Measurements from ENCODE around the gene RGS10.

The RGS10 gene

DNA sequence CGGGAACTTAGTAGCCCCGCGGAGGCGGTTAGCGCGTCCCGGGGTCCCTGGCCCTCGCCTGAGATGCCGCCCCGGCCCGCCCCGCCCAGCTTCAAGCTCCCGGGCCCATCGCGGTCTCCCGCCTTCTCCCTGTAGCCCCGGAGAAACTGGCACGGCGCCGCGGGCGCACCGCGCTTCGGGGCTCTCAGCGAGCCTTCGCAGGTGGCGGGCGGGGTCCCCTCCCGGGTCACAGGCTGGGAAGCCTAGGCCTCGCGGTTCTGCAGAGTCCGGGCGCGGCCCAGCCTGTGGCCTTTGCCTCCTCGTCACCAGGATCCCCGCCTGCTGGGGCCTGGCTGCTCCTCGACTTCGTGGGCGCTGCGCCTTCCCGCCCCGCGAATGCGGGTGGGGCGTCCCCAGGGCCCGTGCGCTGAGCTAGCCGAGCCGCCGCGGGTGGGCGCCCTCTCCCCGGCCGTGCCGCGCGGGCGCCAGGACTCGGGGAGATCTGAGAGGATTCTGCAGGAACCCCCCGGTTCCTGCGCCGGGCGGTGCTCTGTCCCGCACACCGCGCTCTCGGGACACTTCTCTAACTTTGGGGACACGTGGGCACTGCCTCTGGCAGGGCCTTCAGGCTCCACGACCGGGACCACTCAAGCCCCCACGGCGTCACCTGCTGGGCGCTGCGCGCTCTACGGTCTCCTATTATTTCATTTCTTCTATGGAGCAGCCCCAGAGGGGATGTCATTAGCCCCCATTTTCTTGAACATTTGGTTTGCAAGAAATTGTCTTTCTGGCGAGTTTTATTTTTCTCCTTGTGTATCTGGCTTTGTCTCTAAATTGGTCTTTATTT, 682 bp upstream of the RGS10 start (continued):
- TF ChIP-seq SALL2 (tag by site-specific recombination; IDR thresholded peaks at IDR 0.05; ENCODE audit: borderline replicate concordance): no peak
- TF ChIP-seq ZNF510 (tag by site-specific recombination; IDR thresholded peaks at IDR 0.05; ENCODE audit: insufficient replicate concordance): no peak
- TF ChIP-seq, protein P1, sequence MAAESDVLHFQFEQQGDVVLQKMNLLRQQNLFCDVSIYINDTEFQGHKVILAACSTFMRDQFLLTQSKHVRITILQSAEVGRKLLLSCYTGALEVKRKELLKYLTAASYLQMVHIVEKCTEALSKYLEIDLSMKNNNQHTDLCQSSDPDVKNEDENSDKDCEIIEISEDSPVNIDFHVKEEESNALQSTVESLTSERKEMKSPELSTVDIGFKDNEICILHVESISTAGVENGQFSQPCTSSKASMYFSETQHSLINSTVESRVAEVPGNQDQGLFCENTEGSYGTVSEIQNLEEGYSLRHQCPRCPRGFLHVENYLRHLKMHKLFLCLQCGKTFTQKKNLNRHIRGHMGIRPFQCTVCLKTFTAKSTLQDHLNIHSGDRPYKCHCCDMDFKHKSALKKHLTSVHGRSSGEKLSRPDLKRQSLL (tag by site-specific recombination; IDR thresholded peaks at IDR 0.05): no peak
- TF ChIP-seq ZNF274 (IDR thresholded peaks at IDR 0.05; ENCODE audit: low read length): no peak
- TF ChIP-seq ZNF274 (tag by site-specific recombination; IDR thresholded peaks at IDR 0.05; ENCODE audit: borderline replicate concordance): no peak
- no peak for TF ChIP-seq SCRT1 (tag by site-specific recombination; IDR thresholded peaks at IDR 0.05; ENCODE audit: borderline replicate concordance)
- peak; percentile 37; the same call in 1 of the 2 replicates for TF ChIP-seq BCL11A (tag by site-specific recombination; IDR thresholded peaks at IDR 0.05; ENCODE audit: low read depth)
- TF ChIP-seq ZNF292 (tag by site-specific recombination; IDR thresholded peaks at IDR 0.05; ENCODE audit: borderline replicate concordance, low read depth): no peak
- TF ChIP-seq SP3 (tag by site-specific recombination; IDR thresholded peaks at IDR 0.05): no peak
- TF ChIP-seq ZNF596 (tag by site-specific recombination; IDR thresholded peaks at IDR 0.05): no peak
- peak; percentile 77 for TF ChIP-seq ZXDB (tag by site-specific recombination; IDR thresholded peaks at IDR 0.05)
- TF ChIP-seq ZNF623 (tag by site-specific recombination; IDR thresholded peaks at IDR 0.05): no peak
- no peak for TF ChIP-seq ZNF2 (tag by site-specific recombination; IDR thresholded peaks at IDR 0.05)
- TF ChIP-seq, protein P2, sequence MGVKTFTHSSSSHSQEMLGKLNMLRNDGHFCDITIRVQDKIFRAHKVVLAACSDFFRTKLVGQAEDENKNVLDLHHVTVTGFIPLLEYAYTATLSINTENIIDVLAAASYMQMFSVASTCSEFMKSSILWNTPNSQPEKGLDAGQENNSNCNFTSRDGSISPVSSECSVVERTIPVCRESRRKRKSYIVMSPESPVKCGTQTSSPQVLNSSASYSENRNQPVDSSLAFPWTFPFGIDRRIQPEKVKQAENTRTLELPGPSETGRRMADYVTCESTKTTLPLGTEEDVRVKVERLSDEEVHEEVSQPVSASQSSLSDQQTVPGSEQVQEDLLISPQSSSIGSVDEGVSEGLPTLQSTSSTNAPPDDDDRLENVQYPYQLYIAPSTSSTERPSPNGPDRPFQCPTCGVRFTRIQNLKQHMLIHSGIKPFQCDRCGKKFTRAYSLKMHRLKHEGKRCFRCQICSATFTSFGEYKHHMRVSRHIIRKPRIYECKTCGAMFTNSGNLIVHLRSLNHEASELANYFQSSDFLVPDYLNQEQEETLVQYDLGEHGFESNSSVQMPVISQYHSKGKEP (tag by site-specific recombination; IDR thresholded peaks at IDR 0.05): no peak
- TF ChIP-seq, protein P3, sequence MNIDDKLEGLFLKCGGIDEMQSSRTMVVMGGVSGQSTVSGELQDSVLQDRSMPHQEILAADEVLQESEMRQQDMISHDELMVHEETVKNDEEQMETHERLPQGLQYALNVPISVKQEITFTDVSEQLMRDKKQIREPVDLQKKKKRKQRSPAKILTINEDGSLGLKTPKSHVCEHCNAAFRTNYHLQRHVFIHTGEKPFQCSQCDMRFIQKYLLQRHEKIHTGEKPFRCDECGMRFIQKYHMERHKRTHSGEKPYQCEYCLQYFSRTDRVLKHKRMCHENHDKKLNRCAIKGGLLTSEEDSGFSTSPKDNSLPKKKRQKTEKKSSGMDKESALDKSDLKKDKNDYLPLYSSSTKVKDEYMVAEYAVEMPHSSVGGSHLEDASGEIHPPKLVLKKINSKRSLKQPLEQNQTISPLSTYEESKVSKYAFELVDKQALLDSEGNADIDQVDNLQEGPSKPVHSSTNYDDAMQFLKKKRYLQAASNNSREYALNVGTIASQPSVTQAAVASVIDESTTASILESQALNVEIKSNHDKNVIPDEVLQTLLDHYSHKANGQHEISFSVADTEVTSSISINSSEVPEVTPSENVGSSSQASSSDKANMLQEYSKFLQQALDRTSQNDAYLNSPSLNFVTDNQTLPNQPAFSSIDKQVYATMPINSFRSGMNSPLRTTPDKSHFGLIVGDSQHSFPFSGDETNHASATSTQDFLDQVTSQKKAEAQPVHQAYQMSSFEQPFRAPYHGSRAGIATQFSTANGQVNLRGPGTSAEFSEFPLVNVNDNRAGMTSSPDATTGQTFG (tag by site-specific recombination; IDR thresholded peaks at IDR 0.05; ENCODE audit: borderline replicate concordance): no peak
- no peak for TF ChIP-seq ZNF184 (tag by site-specific recombination; IDR thresholded peaks at IDR 0.05)
- TF ChIP-seq OSR2 (tag by site-specific recombination; IDR thresholded peaks at IDR 0.05): no peak
- no peak for TF ChIP-seq ZNF404 (tag by site-specific recombination; IDR thresholded peaks at IDR 0.05)
- TF ChIP-seq, protein P4, sequence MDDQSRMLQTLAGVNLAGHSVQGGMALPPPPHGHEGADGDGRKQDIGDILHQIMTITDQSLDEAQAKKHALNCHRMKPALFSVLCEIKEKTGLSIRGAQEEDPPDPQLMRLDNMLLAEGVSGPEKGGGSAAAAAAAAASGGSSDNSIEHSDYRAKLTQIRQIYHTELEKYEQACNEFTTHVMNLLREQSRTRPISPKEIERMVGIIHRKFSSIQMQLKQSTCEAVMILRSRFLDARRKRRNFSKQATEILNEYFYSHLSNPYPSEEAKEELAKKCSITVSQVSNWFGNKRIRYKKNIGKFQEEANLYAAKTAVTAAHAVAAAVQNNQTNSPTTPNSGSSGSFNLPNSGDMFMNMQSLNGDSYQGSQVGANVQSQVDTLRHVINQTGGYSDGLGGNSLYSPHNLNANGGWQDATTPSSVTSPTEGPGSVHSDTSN (CRISPR knock-in tag; IDR thresholded peaks at IDR 0.05): no peak
- TF ChIP-seq, protein P5, sequence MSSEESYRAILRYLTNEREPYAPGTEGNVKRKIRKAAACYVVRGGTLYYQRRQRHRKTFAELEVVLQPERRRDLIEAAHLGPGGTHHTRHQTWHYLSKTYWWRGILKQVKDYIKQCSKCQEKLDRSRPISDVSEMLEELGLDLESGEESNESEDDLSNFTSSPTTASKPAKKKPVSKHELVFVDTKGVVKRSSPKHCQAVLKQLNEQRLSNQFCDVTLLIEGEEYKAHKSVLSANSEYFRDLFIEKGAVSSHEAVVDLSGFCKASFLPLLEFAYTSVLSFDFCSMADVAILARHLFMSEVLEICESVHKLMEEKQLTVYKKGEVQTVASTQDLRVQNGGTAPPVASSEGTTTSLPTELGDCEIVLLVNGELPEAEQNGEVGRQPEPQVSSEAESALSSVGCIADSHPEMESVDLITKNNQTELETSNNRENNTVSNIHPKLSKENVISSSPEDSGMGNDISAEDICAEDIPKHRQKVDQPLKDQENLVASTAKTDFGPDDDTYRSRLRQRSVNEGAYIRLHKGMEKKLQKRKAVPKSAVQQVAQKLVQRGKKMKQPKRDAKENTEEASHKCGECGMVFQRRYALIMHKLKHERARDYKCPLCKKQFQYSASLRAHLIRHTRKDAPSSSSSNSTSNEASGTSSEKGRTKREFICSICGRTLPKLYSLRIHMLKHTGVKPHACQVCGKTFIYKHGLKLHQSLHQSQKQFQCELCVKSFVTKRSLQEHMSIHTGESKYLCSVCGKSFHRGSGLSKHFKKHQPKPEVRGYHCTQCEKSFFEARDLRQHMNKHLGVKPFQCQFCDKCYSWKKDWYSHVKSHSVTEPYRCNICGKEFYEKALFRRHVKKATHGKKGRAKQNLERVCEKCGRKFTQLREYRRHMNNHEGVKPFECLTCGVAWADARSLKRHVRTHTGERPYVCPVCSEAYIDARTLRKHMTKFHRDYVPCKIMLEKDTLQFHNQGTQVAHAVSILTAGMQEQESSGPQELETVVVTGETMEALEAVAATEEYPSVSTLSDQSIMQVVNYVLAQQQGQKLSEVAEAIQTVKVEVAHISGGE (tag by site-specific recombination; conservative IDR thresholded peaks at IDR 0.05; ENCODE audit: low read depth): no peak; the same call in 1 of the 2 replicates
- TF ChIP-seq, protein P6, sequence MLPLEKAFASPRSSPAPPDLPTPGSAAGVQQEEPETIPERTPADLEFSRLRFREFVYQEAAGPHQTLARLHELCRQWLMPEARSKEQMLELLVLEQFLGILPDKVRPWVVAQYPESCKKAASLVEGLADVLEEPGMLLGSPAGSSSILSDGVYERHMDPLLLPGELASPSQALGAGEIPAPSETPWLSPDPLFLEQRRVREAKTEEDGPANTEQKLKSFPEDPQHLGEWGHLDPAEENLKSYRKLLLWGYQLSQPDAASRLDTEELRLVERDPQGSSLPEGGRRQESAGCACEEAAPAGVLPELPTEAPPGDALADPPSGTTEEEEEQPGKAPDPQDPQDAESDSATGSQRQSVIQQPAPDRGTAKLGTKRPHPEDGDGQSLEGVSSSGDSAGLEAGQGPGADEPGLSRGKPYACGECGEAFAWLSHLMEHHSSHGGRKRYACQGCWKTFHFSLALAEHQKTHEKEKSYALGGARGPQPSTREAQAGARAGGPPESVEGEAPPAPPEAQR (tag by site-specific recombination; IDR thresholded peaks at IDR 0.05): no peak
- TF ChIP-seq ZNF324 (tag by site-specific recombination; IDR thresholded peaks at IDR 0.05): no peak
- no peak for TF ChIP-seq ZNF223 (tag by site-specific recombination; IDR thresholded peaks at IDR 0.05)
- TF ChIP-seq KLF16 (tag by site-specific recombination; IDR thresholded peaks at IDR 0.05): no peak; the same call in 1 of the 2 replicates
- TF ChIP-seq ZNF658 (tag by site-specific recombination; IDR thresholded peaks at IDR 0.05): no peak
- TF ChIP-seq ZBTB7A (tag by site-specific recombination; IDR thresholded peaks at IDR 0.05; ENCODE audit: low read depth): peak; percentile 47
- no peak for TF ChIP-seq ZNF707 (tag by site-specific recombination; IDR thresholded peaks at IDR 0.05)
- peak; percentile 36; the same call in 1 of the 2 replicates for TF ChIP-seq KLF1 (tag by site-specific recombination; IDR thresholded peaks at IDR 0.05)

All from HEK293 (cell line).